Activated CD4-positive, CD25-positive, alpha-beta regulatory T cell (primary cell): Measurements from ENCODE around the gene ATXN2.

ENCODE experiments used
- DNase-seq, 4 experiments: peaks; one replicate each; lab custom pipeline; 2025; lab: John Stamatoyannopoulos, UW

ATXN2 gene

GRCh38 chr12:111451649-111452129 lies 147.4 kb downstream of the ATXN2 start:
- no peak for DNase-seq

GRCh38 chr12:111451232-111451631 lies 147.9 kb downstream of the ATXN2 start:
- DNase-seq = no peak

GRCh38 chr12:111450676-111451075 lies 148.4 kb downstream of the ATXN2 start:
- DNase-seq = no peak

GRCh38 chr12:111448846-111449790 lies 150.0 kb downstream of the ATXN2 start:
- no peak for DNase-seq

GRCh38 chr12:111448266-111448830 lies 150.8 kb downstream of the ATXN2 start:
- DNase-seq = no peak

GRCh38 chr12:111447571-111448265 lies 151.4 kb downstream of the ATXN2 start:
- no peak for DNase-seq

- DNase-seq = no peak
These were observed 152.2 kb downstream of the ATXN2 start for GRCh38 chr12:111446631-111447570.

GRCh38 chr12:111445726-111446581 lies 153.2 kb downstream of the ATXN2 start:
- DNase-seq = no peak

- peak; percentile 49 to 67 (median 62) for DNase-seq
These were observed 154.0 kb downstream of the ATXN2 start for GRCh38 chr12:111444925-111445725.

GRCh38 chr12:111444314-111444924 lies 154.7 kb downstream of the ATXN2 start:
- DNase-seq = no peak

- peak in 1 of 4 experiments; percentile 20 for DNase-seq
These were observed 155.5 kb downstream of the ATXN2 start for GRCh38 chr12:111443586-111443985.

GRCh38 chr12:111443086-111443485 lies 156.0 kb downstream of the ATXN2 start:
- DNase-seq = no peak

GRCh38 chr12:111442301-111443045 lies 156.6 kb downstream of the ATXN2 start:
- no peak for DNase-seq

GRCh38 chr12:111441107-111441928 lies 157.8 kb downstream of the ATXN2 start:
- DNase-seq = no peak

- DNase-seq = no peak
These were observed 158.5 kb downstream of the ATXN2 start for GRCh38 chr12:111440631-111441030.

GRCh38 chr12:111440152-111440551 lies 159.0 kb downstream of the ATXN2 start:
- no peak for DNase-seq

GRCh38 chr12:111439657-111440151 lies 159.4 kb downstream of the ATXN2 start:
- no peak for DNase-seq
